Adipocyte (in vitro differentiated cells): ENCODE data around the gene ZFP28.

ENCODE experiments used
- DNase-seq: peaks from one replicate; pipeline ENCODE4 v3.0.0-alpha.2; 2015; ENCODE audit warnings: low read depth
- H3K27me3 ChIP-seq: replicated peaks from 2 replicates; pipeline ENCODE4 v1.7.0; 2013; ENCODE audit warnings: mild to moderate bottlenecking, low read length, moderate library complexity; ENCODE audit not compliant: control insufficient read depth, insufficient read depth
- H3K36me3 ChIP-seq: 2 replicates; pipeline ENCODE4 v1.7.0; 2013; ENCODE audit warnings: low read length, mild to moderate bottlenecking, moderate library complexity; ENCODE audit not compliant: control insufficient read depth, insufficient read depth, severe bottlenecking
- H3K4me1 ChIP-seq: 2 replicates; pipeline ENCODE4 v1.7.0; 2013; ENCODE audit warnings: mild to moderate bottlenecking, low read length, moderate library complexity; ENCODE audit not compliant: control insufficient read depth, insufficient read depth
- H3K4me3 ChIP-seq: 2 replicates; pipeline ENCODE4 v1.7.0; 2013; ENCODE audit warnings: mild to moderate bottlenecking, low read length, moderate library complexity
- H3K9ac ChIP-seq: 2 replicates; pipeline ENCODE4 v1.7.0; 2013; ENCODE audit warnings: mild to moderate bottlenecking, low read length, moderate library complexity
- H3K9me3 ChIP-seq: 2 replicates; pipeline ENCODE4 v1.7.0; 2013; ENCODE audit warnings: mild to moderate bottlenecking, low read length, moderate library complexity; ENCODE audit not compliant: control insufficient read depth

Gene ZFP28

GRCh38 chr19:56596676-56597075 is 57.9 kb downstream of the ZFP28 start:
- DNase-seq, result no peak
- Histone ChIP-seq H3K36me3 (peaks cover 6% of the 10 kb centered on the region), H3K9ac (no peak overlapping the region), H3K27me3 (no peaks in the 10 kb centered on the region), H3K9me3 (no peaks in the 10 kb centered on the region), H3K4me3 (no peak overlapping the region), H3K4me1 (peaks cover 5% of the 10 kb centered on the region)

GRCh38 chr19:56597696-56598095 is 58.9 kb downstream of the ZFP28 start:
- Histone ChIP-seq H3K4me3 (no peak overlapping the region), H3K9me3 (no peaks in the 10 kb centered on the region), H3K9ac (no peak overlapping the region), H3K27me3 (no peaks in the 10 kb centered on the region), H3K36me3 (peaks cover 9% of the 10 kb centered on the region), H3K4me1 (peaks cover 5% of the 10 kb centered on the region)
- no peak for DNase-seq

GRCh38 chr19:56601375-56601774 is 62.6 kb downstream of the ZFP28 start:
- H3K9ac ChIP-seq, result no peak overlapping the region
- H3K4me1 ChIP-seq, result no peaks in the 10 kb centered on the region
- no peak for DNase-seq
- H3K36me3 ChIP-seq, result peaks cover 17% of the 10 kb centered on the region
- peaks cover 23% of the 10 kb centered on the region for H3K9me3 ChIP-seq
- no peak overlapping the region for H3K4me3 ChIP-seq
- no peaks in the 10 kb centered on the region for H3K27me3 ChIP-seq

GRCh38 chr19:56603829-56604228 is 65.1 kb downstream of the ZFP28 start:
- Histone ChIP-seq H3K27me3 (no peaks in the 10 kb centered on the region), H3K9ac (no peak overlapping the region), H3K4me1 (no peaks in the 10 kb centered on the region), H3K36me3 (peaks cover 24% of the 10 kb centered on the region), H3K9me3 (peaks cover 37% of the 10 kb centered on the region), H3K4me3 (no peak overlapping the region)
- peak; percentile 11 for DNase-seq
